SK-N-MC (cell line): ENCODE data around the gene ZG16.

Experiments used
- DNase-seq: peaks from one replicate; pipeline ENCODE4 v3.0.0-alpha.2; 2011; ENCODE audit warnings: low read depth, low spot score
- H3K27ac ChIP-seq: fragments of 200-600 bp; sonication (generic); 2 replicates; pipeline ENCODE4 v1.5.1; 2016; ENCODE audit warnings: mixed run types
- H3K36me3 ChIP-seq: fragments of 200-600 bp; sonication (generic); 2 replicates; pipeline ENCODE4 v1.6.1; 2017; ENCODE audit warnings: antibody characterized with exemption, low read length, mixed read lengths; ENCODE audit not compliant: insufficient read depth
- H3K4me3 ChIP-seq: fragments of 200-600 bp; sonication (generic); 2 replicates; pipeline ENCODE4 v1.5.1; 2016
- H3K9ac ChIP-seq: fragments of 200-600 bp; sonication (generic); 2 replicates; pipeline ENCODE4 v1.8.0; 2017; ENCODE audit warnings: mixed run types, mixed read lengths; ENCODE audit not compliant: insufficient read length
- H3K9me3 ChIP-seq: fragments of 200-600 bp; sonication (generic); 2 replicates; pipeline ENCODE4 v1.6.1; 2017; ENCODE audit warnings: low read depth, mild to moderate bottlenecking, antibody characterized with exemption, low read length, moderate library complexity, mixed read lengths
- EZH2 ChIP-seq: fragments of 200-600 bp; sonication (generic); IDR thresholded peaks from one replicate; pipeline ENCODE4 v1.6.1; 2017; ENCODE audit warnings: antibody characterized with exemption
- FOXP2 ChIP-seq: optimal IDR thresholded peaks from 2 replicates; pipeline ENCODE3; 2011; ENCODE audit warnings: mild to moderate bottlenecking, moderate library complexity; ENCODE audit not compliant: insufficient read depth; ENCODE audit errors: extremely low read length, control extremely low read depth
- POLR2AphosphoS5 ChIP-seq: IDR thresholded peaks from 2 replicates; pipeline ENCODE4 v1.6.1; 2012; ENCODE audit warnings: mild to moderate bottlenecking, low read depth, low read length, borderline replicate concordance

ZG16 gene

GRCh38 chr16:29819506-29819905, 41.5 kb downstream of the ZG16 start:
- H3K9me3 ChIP-seq = no peaks in the 10 kb centered on the region
- no peak for DNase-seq

GRCh38 chr16:29820271-29820701, 42.2 kb downstream of the ZG16 start, which contains the start of gene MVP:
TSS of gene MVP (plus strand) at chr16:29820462. CDS start at chr16:29830550, 10,088 bp downstream.
- H3K36me3 ChIP-seq = peaks cover 28% of the 10 kb centered on the region
- H3K27ac ChIP-seq = peak within 1 kb of the TSS; percentile 19
- TF ChIP-seq EZH2 = no peak
- TF ChIP-seq POLR2AphosphoS5 = peak; percentile 47; the same call in 1 of the 2 replicates
- TF ChIP-seq FOXP2 = no peak
- peak within 1 kb of the TSS; percentile 74 for H3K4me3 ChIP-seq
- no peaks in the 10 kb centered on the region for H3K9me3 ChIP-seq
- H3K9ac ChIP-seq = peak within 1 kb of the TSS; percentile 55
- DNase-seq = no peak

More at GRCh38 chr16:29819506-29819905, 41.5 kb downstream of the ZG16 start:
- Histone ChIP-seq H3K36me3 (peaks cover 28% of the 10 kb centered on the region), H3K9ac (peak overlapping the region; percentile 55), H3K4me3 (peak overlapping the region; percentile 74), H3K27ac (peak overlapping the region; percentile 19; the same call in 1 of the 2 replicates)
- no peak for TF ChIP-seq FOXP2
- TF ChIP-seq POLR2AphosphoS5 = no peak
- TF ChIP-seq EZH2 = no peak

- DNase-seq = no peak
- Histone ChIP-seq H3K36me3 (peaks cover 28% of the 10 kb centered on the region), H3K9me3 (no peaks in the 10 kb centered on the region), H3K27ac (0 out of 2 replicates have a peak overlapping the region, but pooled peaks have one; percentile 74), H3K4me3 (peak overlapping the region; percentile 74), H3K9ac (peak overlapping the region; percentile 55)
- no peak for TF ChIP-seq FOXP2
- peak; percentile 25; the same call in 1 of the 2 replicates for TF ChIP-seq POLR2AphosphoS5
Measured at GRCh38 chr16:29820730-29821642, 42.9 kb downstream of the ZG16 start.

- peaks cover 28% of the 10 kb centered on the region for H3K36me3 ChIP-seq
- H3K4me3 ChIP-seq = no peak overlapping the region
- H3K27ac ChIP-seq = peak overlapping the region; percentile 74; the same call in 1 of the 2 replicates
- DNase-seq = no peak
- TF ChIP-seq FOXP2 = no peak
- no peaks in the 10 kb centered on the region for H3K9me3 ChIP-seq
- peak overlapping the region; percentile 33 for H3K9ac ChIP-seq
Measured at GRCh38 chr16:29821643-29822115, 43.6 kb downstream of the ZG16 start.

GRCh38 chr16:29824589-29825144, 46.6 kb downstream of the ZG16 start:
- H3K36me3 ChIP-seq = peaks cover 9% of the 10 kb centered on the region; the same call in 1 of the 2 replicates
- no peak for DNase-seq
- H3K9ac ChIP-seq = no peak overlapping the region
- H3K4me3 ChIP-seq = no peak overlapping the region
- TF ChIP-seq FOXP2 = no peak
- no peak for TF ChIP-seq EZH2
- no peak for TF ChIP-seq POLR2AphosphoS5
- no peaks in the 10 kb centered on the region for H3K9me3 ChIP-seq
- H3K27ac ChIP-seq = no peak overlapping the region

- Histone ChIP-seq H3K36me3 (0 out of 2 replicates have a peak, but pooled peaks cover 2% of the 10 kb centered on the region), H3K9ac (no peak overlapping the region), H3K9me3 (no peaks in the 10 kb centered on the region), H3K4me3 (no peak overlapping the region), H3K27ac (no peak overlapping the region)
- no peak for DNase-seq
- TF ChIP-seq EZH2 = no peak
- TF ChIP-seq POLR2AphosphoS5 = no peak
- TF ChIP-seq FOXP2 = no peak
Measured at GRCh38 chr16:29825145-29826044, 47.3 kb downstream of the ZG16 start.

GRCh38 chr16:29826342-29826695, 48.3 kb downstream of the ZG16 start:
- no peak for DNase-seq
- Histone ChIP-seq H3K9ac (no peak overlapping the region), H3K4me3 (no peak overlapping the region), H3K36me3 (no peaks in the 10 kb centered on the region), H3K27ac (no peak overlapping the region), H3K9me3 (no peaks in the 10 kb centered on the region)
- TF ChIP-seq EZH2 (no peak), FOXP2 (no peak), POLR2AphosphoS5 (no peak)
